Glomerular visceral epithelial cell (primary cell): ENCODE results near the gene FXYD5.
"Not testable (repeated sequence)": the region's sequence is repeated elsewhere in the genome, so short reads cannot be mapped to it uniquely, and the experiment has no call there.

ENCODE experiments used
- DNase-seq: peaks from one replicate; pipeline ENCODE4 v3.0.0-alpha.2; 2016; ENCODE audit errors: extremely low spot score

The FXYD5 gene

DNA sequence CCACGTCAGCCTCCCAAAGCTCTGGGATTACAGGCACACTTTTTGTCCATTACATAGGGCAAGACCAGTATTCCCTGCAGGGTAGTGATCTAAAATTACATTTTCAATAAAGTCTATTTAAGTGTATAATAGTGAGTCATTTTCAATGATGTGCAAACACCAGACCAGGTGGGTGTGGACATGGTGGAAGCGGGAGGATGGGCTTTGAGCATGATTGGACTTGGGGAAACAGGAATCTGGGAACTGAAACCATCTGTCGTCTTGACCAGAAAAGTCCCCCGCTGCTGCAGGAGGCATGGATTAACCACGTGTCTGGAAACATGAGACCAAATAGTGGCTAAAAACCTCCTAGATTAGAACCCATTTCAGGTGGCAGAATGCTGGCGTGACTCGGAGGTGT lies 34.0 kb upstream of the FXYD5 start:
- peak; percentile 42 for DNase-seq

DNA sequence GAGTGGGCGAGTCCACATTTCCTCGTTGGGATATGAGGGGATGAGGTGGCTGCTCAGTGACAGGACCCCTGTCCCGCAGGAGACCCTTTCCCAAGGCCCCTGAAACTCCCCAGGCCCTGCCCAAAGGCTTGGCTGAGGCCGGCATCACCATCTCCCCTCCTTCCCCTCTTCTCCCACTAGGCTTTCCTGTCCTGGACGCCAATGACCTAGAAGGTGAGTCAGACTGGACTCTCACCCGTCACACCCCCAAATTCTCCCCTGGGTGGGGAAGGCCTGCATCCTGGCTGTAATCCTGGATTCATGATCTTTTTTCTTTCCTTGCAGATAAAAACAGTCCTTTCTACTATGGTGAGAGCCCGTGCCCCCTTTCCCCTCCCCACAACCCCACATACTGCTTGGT lies 33.6 kb upstream of the FXYD5 start:
- DNase-seq, result no peak

DNA sequence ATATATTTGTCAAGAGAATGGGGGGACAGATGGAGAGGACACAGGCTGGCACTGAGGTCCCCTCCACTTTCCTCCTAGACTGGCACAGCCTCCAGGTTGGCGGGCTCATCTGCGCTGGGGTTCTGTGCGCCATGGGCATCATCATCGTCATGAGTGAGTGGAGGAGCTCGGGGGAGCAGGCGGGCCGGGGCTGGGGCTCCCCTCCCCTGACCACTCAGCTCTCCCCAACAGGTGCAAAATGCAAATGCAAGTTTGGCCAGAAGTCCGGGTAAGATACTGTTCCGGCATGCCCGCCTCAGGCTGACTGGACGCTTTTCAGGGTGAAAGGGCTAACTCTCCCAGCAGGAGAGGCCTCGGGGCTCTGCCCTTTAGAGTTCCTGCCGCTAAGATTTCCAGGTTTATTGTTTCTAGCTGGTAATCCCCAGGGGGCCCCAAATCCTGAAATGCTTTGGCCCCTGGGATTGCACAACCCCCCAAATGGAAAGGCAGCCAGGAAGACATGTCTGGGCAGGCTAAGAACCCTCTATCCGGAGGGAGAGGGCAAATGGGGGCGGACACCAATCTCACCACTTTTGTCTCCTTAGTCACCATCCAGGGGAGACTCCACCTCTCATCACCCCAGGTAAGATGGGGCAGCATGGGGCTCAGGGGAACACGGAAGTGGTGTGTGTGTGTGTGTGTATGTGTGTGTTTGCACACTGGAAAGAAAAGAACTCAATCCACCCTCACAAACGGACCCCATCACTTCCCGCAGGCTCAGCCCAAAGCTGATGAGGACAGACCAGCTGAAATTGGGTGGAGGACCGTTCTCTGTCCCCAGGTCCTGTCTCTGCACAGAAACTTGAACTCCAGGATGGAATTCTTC lies 31.6 kb upstream of the FXYD5 start:
- no peak for DNase-seq

GRCh38 chr19:35123573-35123972 lies 31.0 kb upstream of the FXYD5 start:
- no peak for DNase-seq

GRCh38 chr19:35124098-35125060 lies 30.2 kb upstream of the FXYD5 start:
- DNase-seq, result peak; percentile 94

- no peak for DNase-seq
Observed at GRCh38 chr19:35125270-35125717, 29.2 kb upstream of the FXYD5 start.

GRCh38 chr19:35125749-35126623 lies 28.5 kb upstream of the FXYD5 start:
- DNase-seq, result no peak

- DNase-seq, result no peak
Observed at GRCh38 chr19:35126624-35126959, 27.9 kb upstream of the FXYD5 start.

- no peak for DNase-seq
Observed at GRCh38 chr19:35127871-35128270, 26.7 kb upstream of the FXYD5 start.

- DNase-seq, result no peak
Observed at GRCh38 chr19:35128398-35129057, 26.0 kb upstream of the FXYD5 start.

- not testable (repeated sequence) for DNase-seq
Observed at GRCh38 chr19:35129724-35130274, 24.7 kb upstream of the FXYD5 start.

DNA sequence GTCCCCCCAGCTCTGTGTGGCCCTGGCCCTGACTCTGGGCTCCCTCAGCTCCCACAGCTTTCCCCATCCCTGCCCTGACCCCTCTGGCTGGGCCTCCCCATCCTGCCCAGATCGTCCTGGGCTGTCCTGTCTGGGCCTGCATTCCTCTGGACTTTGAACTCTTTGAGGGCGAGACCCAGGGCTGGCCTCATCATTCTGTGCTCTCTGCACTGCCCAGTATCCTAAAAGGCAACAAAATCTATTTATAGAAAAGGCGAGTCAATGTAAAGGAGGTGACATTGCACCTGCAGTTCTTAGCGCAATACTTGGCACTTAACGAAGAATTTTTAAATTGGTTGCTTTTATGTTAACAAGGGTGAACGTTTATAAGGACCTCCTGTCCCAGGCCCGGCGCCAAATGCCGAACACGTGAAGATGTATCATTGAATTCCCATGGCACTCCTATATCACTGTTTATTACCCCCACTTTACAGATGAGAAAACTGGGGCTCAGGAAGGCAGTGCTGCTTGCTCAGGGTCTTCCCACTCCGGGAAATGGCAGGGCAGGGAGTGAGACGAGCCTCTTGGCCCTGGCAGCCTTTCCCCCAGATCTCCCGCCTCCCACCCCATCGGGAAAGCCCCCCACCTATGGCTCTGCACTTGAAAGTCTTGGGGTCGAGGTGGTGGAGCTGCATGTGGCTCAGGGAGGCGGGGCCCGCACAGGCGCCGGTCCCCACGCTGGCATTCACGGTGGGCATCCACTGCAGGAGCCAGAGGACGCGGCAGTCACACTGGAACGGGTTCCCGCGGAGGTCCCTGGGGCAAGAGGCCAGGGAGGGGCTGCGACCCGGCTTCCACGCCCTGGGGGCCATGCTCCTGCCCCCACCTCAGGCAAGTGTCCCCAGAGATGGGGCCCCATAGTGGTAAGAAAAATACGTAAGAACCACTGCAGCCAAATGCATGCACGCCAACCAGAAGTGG lies 23.5 kb upstream of the FXYD5 start:
- no peak for DNase-seq

- DNase-seq, result no peak
Observed at GRCh38 chr19:35132254-35132653, 22.3 kb upstream of the FXYD5 start.

DNA sequence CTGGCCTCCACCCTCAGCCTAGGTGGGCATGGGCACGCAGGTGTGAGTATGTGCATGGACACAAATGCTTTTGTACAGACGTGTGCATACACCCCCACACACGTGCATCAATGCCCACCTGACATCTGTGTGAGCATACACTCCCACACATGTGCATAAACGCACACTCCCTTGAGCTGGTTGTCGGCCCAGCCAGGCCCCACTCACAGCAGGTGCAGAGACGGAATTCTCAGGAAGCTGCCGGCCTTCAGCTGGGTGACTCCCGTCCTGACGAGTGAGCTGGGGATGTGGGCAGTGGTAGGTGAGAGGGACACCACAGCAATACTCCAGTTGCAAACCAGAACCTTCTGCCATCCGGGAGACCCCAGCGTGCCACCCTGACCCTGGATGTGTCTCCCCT lies 20.7 kb upstream of the FXYD5 start:
- no peak for DNase-seq

GRCh38 chr19:35134601-35135242 lies 19.8 kb upstream of the FXYD5 start, which contains the start of gene LGI4:
Gene LGI4 (minus strand): TSS chr19:35135059. CDS start chr19:35134680, 379 bp downstream.
- no peak for DNase-seq

- peak; percentile 64 for DNase-seq
Observed at GRCh38 chr19:35135389-35135909, 19.1 kb upstream of the FXYD5 start.

GRCh38 chr19:35136231-35136630 lies 18.3 kb upstream of the FXYD5 start:
- DNase-seq, result no peak

GRCh38 chr19:35136977-35137702 lies 17.4 kb upstream of the FXYD5 start:
- no peak for DNase-seq
